ENCODE results near the gene KCNJ5.

Gene KCNJ5

DNA sequence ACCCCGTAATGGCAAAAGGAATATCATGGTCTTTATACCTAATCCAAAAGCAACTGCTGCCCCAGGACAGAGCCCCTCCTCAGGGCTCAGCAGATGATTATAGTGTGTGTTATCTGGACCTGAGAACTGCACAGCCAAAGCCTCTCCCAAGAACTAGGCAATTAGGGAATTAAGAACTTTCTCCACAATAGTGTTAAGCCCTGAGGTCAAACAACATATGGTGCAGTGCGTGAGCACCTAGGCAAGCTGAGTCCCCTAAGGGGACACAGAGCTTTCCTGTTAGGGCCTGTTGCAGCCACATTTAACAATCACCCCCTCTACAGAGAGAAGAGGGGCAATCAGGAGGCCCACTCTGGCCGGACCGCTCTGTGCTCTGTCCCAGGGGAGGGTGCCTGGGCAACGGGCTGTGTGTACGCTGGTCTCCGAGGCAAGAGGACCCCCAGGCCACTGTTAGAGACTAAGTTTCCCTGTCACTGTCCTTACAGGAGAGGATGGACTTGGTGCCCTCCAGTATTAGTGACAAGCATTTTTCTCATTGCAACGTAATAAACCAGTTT is 1.4 kb upstream of the KCNJ5 start:
- Histone ChIP-seq H3K4me1 (ENCODE audit: insufficient read depth, low read length) (no peaks in the 10 kb centered on the region), H3K27ac (ENCODE audit: low read length) (no peak overlapping the region), H3K9me3 (ENCODE audit: insufficient read depth, low read length, severe bottlenecking) (no peaks in the 10 kb centered on the region), H4K20me1 (ENCODE audit: insufficient read depth, low read length) (no peaks in the 10 kb centered on the region), H3K36me3 (ENCODE audit: insufficient read depth, low read length) (no peaks in the 10 kb centered on the region), H3K4me2 (ENCODE audit: insufficient read depth, low read length) (no peak overlapping the region), H2AFZ (ENCODE audit: low read depth, low read length) (no peak overlapping the region), H3K4me3 (ENCODE audit: low read depth in 1 of 2, low read length in 2 of 2) (no peak overlapping the region), H3K79me2 (ENCODE audit: insufficient read depth, low read length) (no peaks in the 10 kb centered on the region), H3K27me3 (ENCODE audit: insufficient read depth, low read length, poor library complexity) (no peaks in the 10 kb centered on the region), H3K9ac (ENCODE audit: low read depth, low read length) (no peak overlapping the region)
- DNase-seq (no peak), ATAC-seq (ENCODE audit: insufficient read depth, low read depth) (no peak)
- TF ChIP-seq, protein P1, sequence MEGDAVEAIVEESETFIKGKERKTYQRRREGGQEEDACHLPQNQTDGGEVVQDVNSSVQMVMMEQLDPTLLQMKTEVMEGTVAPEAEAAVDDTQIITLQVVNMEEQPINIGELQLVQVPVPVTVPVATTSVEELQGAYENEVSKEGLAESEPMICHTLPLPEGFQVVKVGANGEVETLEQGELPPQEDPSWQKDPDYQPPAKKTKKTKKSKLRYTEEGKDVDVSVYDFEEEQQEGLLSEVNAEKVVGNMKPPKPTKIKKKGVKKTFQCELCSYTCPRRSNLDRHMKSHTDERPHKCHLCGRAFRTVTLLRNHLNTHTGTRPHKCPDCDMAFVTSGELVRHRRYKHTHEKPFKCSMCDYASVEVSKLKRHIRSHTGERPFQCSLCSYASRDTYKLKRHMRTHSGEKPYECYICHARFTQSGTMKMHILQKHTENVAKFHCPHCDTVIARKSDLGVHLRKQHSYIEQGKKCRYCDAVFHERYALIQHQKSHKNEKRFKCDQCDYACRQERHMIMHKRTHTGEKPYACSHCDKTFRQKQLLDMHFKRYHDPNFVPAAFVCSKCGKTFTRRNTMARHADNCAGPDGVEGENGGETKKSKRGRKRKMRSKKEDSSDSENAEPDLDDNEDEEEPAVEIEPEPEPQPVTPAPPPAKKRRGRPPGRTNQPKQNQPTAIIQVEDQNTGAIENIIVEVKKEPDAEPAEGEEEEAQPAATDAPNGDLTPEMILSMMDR (IDR thresholded peaks at IDR 0.05; ENCODE audit: borderline replicate concordance, extremely low read depth, low read length, poor library complexity, severe bottlenecking) = no peak
- TF ChIP-seq EZH2 (IDR thresholded peaks at IDR 0.05; ENCODE audit: borderline replicate concordance, low read depth, low read length, severe bottlenecking) = no peak

- Histone ChIP-seq H3K4me2 (ENCODE audit: insufficient read depth, low read length) (no peak overlapping the region), H3K27ac (ENCODE audit: low read length) (no peak overlapping the region), H2AFZ (ENCODE audit: low read depth, low read length) (no peak overlapping the region), H3K4me1 (ENCODE audit: insufficient read depth, low read length) (no peaks in the 10 kb centered on the region), H3K4me3 (ENCODE audit: low read depth in 1 of 2, low read length in 2 of 2) (no peak overlapping the region), H3K9me3 (ENCODE audit: insufficient read depth, low read length, severe bottlenecking) (no peaks in the 10 kb centered on the region), H3K9ac (ENCODE audit: low read depth, low read length) (no peak overlapping the region), H3K27me3 (ENCODE audit: insufficient read depth, low read length, poor library complexity) (no peaks in the 10 kb centered on the region), H4K20me1 (ENCODE audit: insufficient read depth, low read length) (no peaks in the 10 kb centered on the region), H3K79me2 (ENCODE audit: insufficient read depth, low read length) (no peaks in the 10 kb centered on the region), H3K36me3 (ENCODE audit: insufficient read depth, low read length) (no peaks in the 10 kb centered on the region)
- no peak for TF ChIP-seq EZH2 (IDR thresholded peaks at IDR 0.05; ENCODE audit: borderline replicate concordance, low read depth, low read length, severe bottlenecking)
- TF ChIP-seq, protein P1 (IDR thresholded peaks at IDR 0.05; ENCODE audit: borderline replicate concordance, extremely low read depth, low read length, poor library complexity, severe bottlenecking) = no peak
- DNase-seq = no peak
- no peak for ATAC-seq (ENCODE audit: insufficient read depth, low read depth)
Observed at GRCh38 chr11:128890216-128890542, 977 bp upstream of the KCNJ5 start.

DNA sequence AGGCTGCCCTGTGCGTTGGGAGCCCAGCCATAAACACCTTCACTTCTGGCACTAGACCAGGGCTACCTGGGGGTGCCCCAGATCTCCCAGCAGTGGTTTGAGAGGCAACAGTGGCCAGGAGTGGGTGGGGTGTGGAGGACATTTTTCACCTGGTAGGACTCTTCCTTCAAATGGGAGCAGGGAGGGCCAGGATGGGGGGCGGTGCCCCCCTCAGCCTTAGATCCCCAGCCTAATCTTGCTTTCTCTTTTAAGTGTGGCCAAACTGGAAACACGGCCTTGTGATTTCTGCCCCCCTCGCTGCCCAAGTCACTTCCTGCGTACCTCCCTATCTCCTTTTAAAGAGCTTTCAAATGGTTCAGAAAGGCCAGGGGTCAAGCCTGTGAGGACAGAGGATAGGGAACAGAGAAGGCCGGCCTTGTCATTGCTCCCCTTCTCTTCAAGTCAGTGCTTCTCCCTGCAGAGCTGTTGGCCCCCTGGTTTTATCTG is 800 bp downstream of the KCNJ5 start:
- no peak overlapping the region for H3K4me2 ChIP-seq (ENCODE audit: insufficient read depth, low read length)
- H3K4me3 ChIP-seq (ENCODE audit: low read depth in 1 of 2, low read length in 2 of 2) = no peak overlapping the region
- no peaks in the 10 kb centered on the region for H3K27me3 ChIP-seq (ENCODE audit: insufficient read depth, low read length, poor library complexity)

More for the DNA sequence above, 800 bp downstream of the KCNJ5 start:
- no peaks in the 10 kb centered on the region for H3K9me3 ChIP-seq (ENCODE audit: insufficient read depth, low read length, severe bottlenecking)
- H2AFZ ChIP-seq (ENCODE audit: low read depth, low read length) = no peak overlapping the region
- no peaks in the 10 kb centered on the region for H3K36me3 ChIP-seq (ENCODE audit: insufficient read depth, low read length)
- no peaks in the 10 kb centered on the region for H3K79me2 ChIP-seq (ENCODE audit: insufficient read depth, low read length)
- H4K20me1 ChIP-seq (ENCODE audit: insufficient read depth, low read length) = no peaks in the 10 kb centered on the region
- no peak for DNase-seq
- H3K27ac ChIP-seq (ENCODE audit: low read length) = no peak overlapping the region
- TF ChIP-seq, protein P1 (IDR thresholded peaks at IDR 0.05; ENCODE audit: borderline replicate concordance, extremely low read depth, low read length, poor library complexity, severe bottlenecking) = no peak
- TF ChIP-seq EZH2 (IDR thresholded peaks at IDR 0.05; ENCODE audit: borderline replicate concordance, low read depth, low read length, severe bottlenecking) = no peak
- H3K9ac ChIP-seq (ENCODE audit: low read depth, low read length) = no peak overlapping the region
- ATAC-seq (ENCODE audit: insufficient read depth, low read depth) = no peak
- no peaks in the 10 kb centered on the region for H3K4me1 ChIP-seq (ENCODE audit: insufficient read depth, low read length)
